Loucy (cell line): ENCODE data around the gene SSTR3.

Experiments used
- CTCF ChIP-seq: fragments of 200-600 bp; sonication (generic); conservative IDR thresholded peaks from 2 replicates; pipeline ENCODE4 v1.5.1; 2014; ENCODE audit warnings: mild to moderate bottlenecking, antibody characterized with exemption, low read length
- EZH2phosphoT487 ChIP-seq: fragments of 200-600 bp; IDR thresholded peaks from 2 replicates; pipeline ENCODE4 v1.6.1; 2018; ENCODE audit warnings: antibody characterized with exemption, mild to moderate bottlenecking, moderate library complexity, borderline replicate concordance

GRCh38 chr22:37202716-37203115 is 9.6 kb downstream of the SSTR3 start:
- TF ChIP-seq CTCF (no peak), EZH2phosphoT487 (no peak)
